Nephron (organoid): Measurements from ENCODE around the gene TAF4.

Experiments
- H3K27ac Mint-ChIP-seq, 3 experiments: 2 replicates each; pipeline ENCODE4 v1.8.0; 2020; ENCODE audit warnings: mixed read lengths in 3 of 3, mild to moderate bottlenecking in 2 of 3, moderate library complexity in 1 of 3
- H3K27me3 Mint-ChIP-seq: 2 replicates; pipeline ENCODE4 v1.8.0; 2021; ENCODE audit warnings: low read depth, mild to moderate bottlenecking, moderate library complexity, mixed read lengths
- H3K36me3 Mint-ChIP-seq: 2 replicates; pipeline ENCODE4 v1.8.0; 2020; ENCODE audit warnings: low read depth, mixed read lengths
- H3K4me1 Mint-ChIP-seq: 2 replicates; pipeline ENCODE4 v1.8.0; 2020; ENCODE audit warnings: mixed read lengths
- H3K4me3 Mint-ChIP-seq, 3 experiments: 2 replicates each; pipeline ENCODE4 v1.8.0; 2020; ENCODE audit warnings: mild to moderate bottlenecking in 3 of 3, mixed read lengths in 3 of 3, moderate library complexity in 2 of 3
- H3K9me3 Mint-ChIP-seq: 2 replicates; pipeline ENCODE4 v1.8.0; 2020; ENCODE audit warnings: mixed read lengths
- TF ChIP-seq, protein P1 (sequence below), 3 experiments: fragments of 200-600 bp; sonication (generic); IDR thresholded peaks; one replicate each; pipeline ENCODE4 v1.5.0; 2021; ENCODE audit warnings: antibody characterized with exemption in 3 of 3; ENCODE audit not compliant: unreplicated experiment in 3 of 3

The TAF4 gene

DNA sequence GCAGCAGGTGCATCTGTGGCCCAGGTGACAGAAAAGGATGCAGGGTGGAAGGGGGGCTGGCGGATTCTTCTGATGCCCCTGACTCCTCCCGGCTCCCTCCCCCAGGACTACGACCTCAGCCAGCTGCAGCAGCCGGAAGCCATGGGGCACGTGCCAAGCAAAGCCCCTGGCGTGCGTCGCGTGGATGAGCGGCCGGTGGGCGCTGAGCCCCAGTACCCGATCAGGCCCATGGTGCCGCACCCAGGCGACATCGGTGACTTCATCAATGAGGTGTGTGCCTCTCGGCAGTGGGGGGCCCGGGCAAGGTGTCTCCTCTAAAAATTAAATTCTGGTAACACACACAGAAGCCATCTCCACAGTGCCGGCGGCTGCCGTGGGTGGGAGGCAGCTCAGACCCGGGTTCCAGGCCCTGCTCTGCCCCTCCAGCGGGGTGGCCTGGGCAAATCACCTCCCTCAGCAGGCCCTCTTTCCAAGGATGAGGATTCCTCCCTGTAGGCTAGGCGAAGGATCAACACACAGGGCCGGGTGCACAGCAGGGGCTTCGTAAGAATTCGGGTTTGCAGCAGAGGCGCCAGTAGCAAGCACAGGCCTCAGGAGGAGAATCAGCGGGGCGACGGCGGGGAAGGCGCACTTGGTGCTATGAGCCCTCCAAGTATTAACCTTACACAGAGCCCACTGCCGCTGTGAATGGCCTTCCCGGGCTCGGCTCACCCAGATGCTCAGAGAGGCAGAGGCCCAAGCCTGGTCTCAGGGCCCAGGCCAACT is 131.5 kb downstream of the TAF4 start:
- no peak overlapping the region for H3K27ac Mint-ChIP-seq
- peaks cover 11% of the 10 kb centered on the region for H3K27me3 Mint-ChIP-seq
- H3K4me3 Mint-ChIP-seq: no peak overlapping the region
- no peaks in the 10 kb centered on the region for H3K9me3 Mint-ChIP-seq
- TF ChIP-seq, protein P1, sequence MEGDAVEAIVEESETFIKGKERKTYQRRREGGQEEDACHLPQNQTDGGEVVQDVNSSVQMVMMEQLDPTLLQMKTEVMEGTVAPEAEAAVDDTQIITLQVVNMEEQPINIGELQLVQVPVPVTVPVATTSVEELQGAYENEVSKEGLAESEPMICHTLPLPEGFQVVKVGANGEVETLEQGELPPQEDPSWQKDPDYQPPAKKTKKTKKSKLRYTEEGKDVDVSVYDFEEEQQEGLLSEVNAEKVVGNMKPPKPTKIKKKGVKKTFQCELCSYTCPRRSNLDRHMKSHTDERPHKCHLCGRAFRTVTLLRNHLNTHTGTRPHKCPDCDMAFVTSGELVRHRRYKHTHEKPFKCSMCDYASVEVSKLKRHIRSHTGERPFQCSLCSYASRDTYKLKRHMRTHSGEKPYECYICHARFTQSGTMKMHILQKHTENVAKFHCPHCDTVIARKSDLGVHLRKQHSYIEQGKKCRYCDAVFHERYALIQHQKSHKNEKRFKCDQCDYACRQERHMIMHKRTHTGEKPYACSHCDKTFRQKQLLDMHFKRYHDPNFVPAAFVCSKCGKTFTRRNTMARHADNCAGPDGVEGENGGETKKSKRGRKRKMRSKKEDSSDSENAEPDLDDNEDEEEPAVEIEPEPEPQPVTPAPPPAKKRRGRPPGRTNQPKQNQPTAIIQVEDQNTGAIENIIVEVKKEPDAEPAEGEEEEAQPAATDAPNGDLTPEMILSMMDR (IDR thresholded peaks at IDR 0.05; ENCODE audit: unreplicated experiment in 3 of 3): no peak
- H3K36me3 Mint-ChIP-seq: no peaks in the 10 kb centered on the region
- no peaks in the 10 kb centered on the region for H3K4me1 Mint-ChIP-seq

DNA sequence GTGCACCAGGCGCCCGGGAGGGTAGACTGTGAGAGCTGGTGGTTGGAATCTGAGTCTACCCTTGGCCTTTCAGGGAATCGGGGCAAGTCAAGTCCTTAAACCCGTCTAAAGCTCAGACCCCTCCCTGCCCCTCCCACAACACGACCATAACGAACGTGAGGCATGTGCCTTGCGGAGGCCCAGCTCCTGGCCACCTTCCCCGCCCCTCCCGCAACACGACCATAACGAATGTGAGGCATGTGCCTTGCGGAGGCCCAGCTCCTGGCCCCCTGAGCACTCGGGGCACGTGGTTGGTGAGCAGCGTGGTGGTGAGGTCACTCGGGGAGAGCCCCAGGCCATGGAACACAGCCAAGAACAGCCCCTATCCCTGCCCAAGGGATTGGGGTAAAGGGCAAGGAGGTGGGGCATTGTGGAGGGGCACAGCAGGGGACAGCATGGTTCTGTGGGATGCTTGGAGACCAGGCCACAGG is 132.2 kb downstream of the TAF4 start:
- H3K9me3 Mint-ChIP-seq: no peaks in the 10 kb centered on the region
- no peaks in the 10 kb centered on the region for H3K4me1 Mint-ChIP-seq
- TF ChIP-seq, protein P1 (IDR thresholded peaks at IDR 0.05; ENCODE audit: unreplicated experiment in 3 of 3): no peak
- no peak overlapping the region for H3K27ac Mint-ChIP-seq
- H3K4me3 Mint-ChIP-seq: no peak overlapping the region
- H3K27me3 Mint-ChIP-seq: peaks cover 11% of the 10 kb centered on the region
- H3K36me3 Mint-ChIP-seq: no peaks in the 10 kb centered on the region

DNA sequence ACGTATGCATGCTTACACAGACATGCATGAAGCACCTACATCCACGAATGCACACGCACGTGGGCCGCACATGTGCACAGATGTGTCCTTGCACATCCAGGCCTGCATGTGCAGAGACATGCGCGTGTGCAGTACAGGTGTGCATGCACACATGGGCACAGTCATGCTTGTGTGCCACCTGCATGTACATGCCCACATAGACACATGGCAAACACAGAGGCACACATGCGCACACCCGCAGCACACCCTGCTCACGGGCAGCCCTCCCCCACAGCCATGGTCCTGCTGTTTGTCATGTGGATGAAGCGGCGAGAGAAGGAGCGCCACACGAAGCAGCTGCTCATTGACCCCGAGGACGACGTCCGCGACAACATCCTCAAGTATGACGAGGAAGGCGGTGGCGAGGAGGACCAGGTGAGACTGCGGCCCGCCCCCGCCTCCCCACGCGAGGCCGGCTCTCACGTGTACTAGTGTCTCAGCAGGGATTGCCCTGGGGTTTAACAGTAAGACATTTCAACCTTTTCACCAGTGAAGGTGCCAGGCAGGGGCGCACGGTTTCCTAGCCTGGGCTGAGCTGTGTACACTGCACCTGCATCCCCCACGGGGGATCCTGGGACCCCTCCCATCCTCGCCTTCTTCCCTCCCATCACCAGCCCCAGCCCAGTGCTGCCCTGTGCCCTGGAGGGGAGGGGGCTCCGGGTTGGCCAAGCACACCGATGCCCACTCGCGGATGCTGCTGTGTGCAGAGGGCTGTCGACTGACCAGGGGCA is 132.8 kb downstream of the TAF4 start:
- H3K27me3 Mint-ChIP-seq: peaks cover 11% of the 10 kb centered on the region
- TF ChIP-seq, protein P1 (IDR thresholded peaks at IDR 0.05; ENCODE audit: unreplicated experiment in 3 of 3): no peak

DNA sequence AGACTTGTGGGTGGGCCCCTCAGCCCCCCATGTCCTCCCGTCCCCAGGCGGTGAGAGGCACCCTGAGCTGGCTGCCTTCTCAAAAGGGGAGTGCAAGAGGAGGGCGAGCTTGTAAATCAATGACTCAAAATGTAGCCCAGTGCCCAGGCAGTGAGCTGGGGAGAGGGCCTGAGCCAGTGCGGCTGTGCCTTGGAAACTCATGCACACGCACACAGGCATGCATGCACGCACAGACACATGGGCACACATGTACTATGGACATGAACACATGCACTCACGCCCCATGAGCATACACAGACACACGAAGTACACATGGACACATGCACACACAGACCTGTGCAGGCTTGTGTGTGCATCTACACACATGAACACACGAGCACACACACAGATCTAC is 133.5 kb downstream of the TAF4 start:
- TF ChIP-seq, protein P1 (IDR thresholded peaks at IDR 0.05; ENCODE audit: unreplicated experiment in 3 of 3): no peak
- no peaks in the 10 kb centered on the region for H3K36me3 Mint-ChIP-seq
- H3K27me3 Mint-ChIP-seq: peaks cover 11% of the 10 kb centered on the region
- H3K4me3 Mint-ChIP-seq: no peak overlapping the region
- H3K4me1 Mint-ChIP-seq: no peaks in the 10 kb centered on the region
- no peak overlapping the region for H3K27ac Mint-ChIP-seq
- no peaks in the 10 kb centered on the region for H3K9me3 Mint-ChIP-seq

More for the DNA sequence above, 132.8 kb downstream of the TAF4 start:
- Mint-ChIP-seq H3K9me3 (no peaks in the 10 kb centered on the region), H3K27ac (no peak overlapping the region), H3K4me1 (no peaks in the 10 kb centered on the region), H3K36me3 (no peaks in the 10 kb centered on the region), H3K4me3 (no peak overlapping the region)

DNA sequence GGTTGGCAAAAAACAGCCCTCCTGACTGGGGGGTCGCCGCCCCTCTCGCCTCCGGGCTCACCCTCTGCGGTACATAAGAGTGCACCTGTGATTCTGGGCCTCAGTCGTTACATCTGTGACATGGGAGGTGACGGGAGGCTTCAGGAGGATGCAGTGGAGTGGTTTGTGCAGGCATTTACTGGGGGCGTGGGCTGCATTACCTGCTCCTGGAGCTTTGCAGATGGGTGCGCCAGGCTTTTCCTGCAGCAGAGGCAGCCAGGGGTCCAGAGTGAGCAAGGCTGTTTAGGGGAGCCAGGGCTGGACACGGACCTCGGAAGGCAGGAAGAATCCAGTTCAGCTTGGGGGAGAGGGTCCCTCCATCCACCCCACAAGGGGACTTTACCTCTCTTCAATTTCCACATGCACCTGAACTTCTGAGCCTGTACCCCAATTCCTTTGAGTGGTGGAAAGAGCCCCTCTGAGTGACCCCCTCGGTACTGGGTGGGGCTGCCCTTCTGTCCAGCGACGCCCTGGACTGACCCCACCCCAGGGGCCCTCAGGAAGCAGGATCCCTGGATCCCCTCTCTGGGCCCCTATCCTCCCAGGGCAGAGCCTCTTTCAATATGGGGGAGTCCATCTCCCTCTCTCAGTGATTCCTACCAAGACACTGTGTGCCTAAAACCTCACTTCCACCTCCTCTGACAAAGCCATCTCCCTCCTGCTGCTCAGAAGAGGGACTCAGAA is 134.0 kb downstream of the TAF4 start:
- H3K27ac Mint-ChIP-seq: no peak overlapping the region

More for the DNA sequence above, 134.0 kb downstream of the TAF4 start:
- TF ChIP-seq, protein P1 (IDR thresholded peaks at IDR 0.05; ENCODE audit: unreplicated experiment in 3 of 3): no peak
- Mint-ChIP-seq H3K9me3 (no peaks in the 10 kb centered on the region), H3K4me3 (no peak overlapping the region), H3K36me3 (no peaks in the 10 kb centered on the region), H3K4me1 (no peaks in the 10 kb centered on the region), H3K27me3 (peaks cover 10% of the 10 kb centered on the region)
